ENCODE data around the gene ZNF652. TPM values are rescaled to one million over a fixed set of nuclear protein-coding genes. Genes with fewer than 3 reads are reported as not detected.

Gene ZNF652
- total and polyA plus RNA-seq, 11 donors: 7.2 to 24.5 (median 20.3) TPM

- intact Hi-C loops (cut with DNase I): loop anchor here (1.0 to 10.0 kb wide), 8 partner anchors 47 to 679 kb away; partner anchors contain the start of genes ZNF652 (in 2 of the 10) and DLX3 (in 1 of the 10)
- TF ChIP-seq CTCF (IDR thresholded peaks at IDR 0.05) (peak; percentile 61 to 92 (median 82)), POLR2A (IDR thresholded peaks at IDR 0.05) (no peak)
- Histone ChIP-seq H3K9me3 (no peaks in the 10 kb centered on the region), H3K4me1 (peaks cover 0 to 23% (median 0%) of the 10 kb centered on the region in 12 donors), H3K4me3 (peak overlapping the region in 3 of 12 donors; percentile 6 to 20 (median 7)), H3K27me3 (no peaks in the 10 kb centered on the region), H3K27ac (peak overlapping the region in 1 of 12 donors; percentile 35), H3K36me3 (peaks cover 0 to 40% (median 20%) of the 10 kb centered on the region in 9 donors)
- WGBS, 4 donors: 46 to 52% (median 49%) methylated on average over 9 of the region's 9 CpGs
- DNase-seq: peak in 4 of 5 donors; percentile 68 to 71 (median 69)
- peak; percentile 92 to 99 (median 98) for ATAC-seq
Observed at GRCh38 chr17:49315551-49316257, 46.3 kb downstream of the ZNF652 start.

- intact Hi-C loops (cut with DNase I): loop anchor here in 6 of 10 donors (5.0 to 10.0 kb wide), 3 partner anchors 242 to 682 kb away; partner anchors contain the start of gene DLX3 (in 1 of the 6)
Observed at GRCh38 chr17:49312722-49313121, 49.3 kb downstream of the ZNF652 start.

DNA sequence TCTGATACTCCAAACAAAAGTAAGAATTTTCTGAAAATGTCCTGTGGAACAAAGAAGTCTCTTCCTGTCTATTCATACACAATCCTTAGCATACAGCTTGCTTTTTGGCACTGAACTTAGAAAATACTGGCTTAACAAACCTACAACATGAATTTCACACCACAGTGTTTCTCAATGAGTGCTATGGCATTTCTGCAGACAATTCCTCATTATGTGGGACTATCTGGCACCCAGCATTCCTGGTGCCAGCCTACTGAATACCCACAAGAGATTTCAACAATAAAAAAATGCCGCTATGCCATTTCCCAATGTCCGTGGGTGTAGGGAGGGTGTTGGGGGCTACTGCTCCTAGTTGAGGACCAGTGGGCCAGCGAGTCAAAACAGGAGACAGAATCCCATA, 62.1 kb downstream of the ZNF652 start:
- ATAC-seq (no peak), DNase-seq (no peak)
- Histone ChIP-seq H3K4me1 (no peaks in the 10 kb centered on the region), H3K27ac (no peak overlapping the region), H3K9me3 (no peaks in the 10 kb centered on the region), H3K4me3 (no peak overlapping the region), H3K36me3 (peaks cover 0 to 86% (median 38%) of the 10 kb centered on the region in 9 donors), H3K27me3 (no peaks in the 10 kb centered on the region)
- 93 to 98% (median 96%) methylated on average over 3 of the region's 3 CpGs for WGBS, 4 donors
- TF ChIP-seq POLR2A (IDR thresholded peaks at IDR 0.05) (no peak), CTCF (IDR thresholded peaks at IDR 0.05) (no peak)
- intact Hi-C loops (cut with DNase I): loop anchor here in 1 of 10 donors (10.0 kb wide), 1 partner anchor 75 kb away; no protein-coding TSS in a partner anchor

More at GRCh38 chr17:49312722-49313121, 49.3 kb downstream of the ZNF652 start:
- WGBS, 4 donors: 64 to 74% (median 70%) methylated on average over 3 of the region's 3 CpGs
- H3K36me3 ChIP-seq: peaks cover 0 to 62% (median 39%) of the 10 kb centered on the region in 9 donors
- TF ChIP-seq POLR2A (IDR thresholded peaks at IDR 0.05): no peak
- no peak for TF ChIP-seq CTCF (IDR thresholded peaks at IDR 0.05)
- peaks cover 0 to 22% (median 0%) of the 10 kb centered on the region in 12 donors for H3K4me1 ChIP-seq
- H3K27ac ChIP-seq: no peak overlapping the region
- ATAC-seq (no peak), DNase-seq (no peak)
- no peak overlapping the region for H3K4me3 ChIP-seq
- H3K27me3 ChIP-seq: no peaks in the 10 kb centered on the region
- no peaks in the 10 kb centered on the region for H3K9me3 ChIP-seq

GRCh38 chr17:49298371-49298976, 63.6 kb downstream of the ZNF652 start:
- no peak for ATAC-seq
- intact Hi-C loops (cut with DNase I): loop anchor here in 1 of 10 donors (10.0 kb wide), 1 partner anchor 74 kb away; no protein-coding TSS in a partner anchor

More at GRCh38 chr17:49298371-49298976, 63.6 kb downstream of the ZNF652 start:
- 93 to 95% (median 93%) methylated on average over 13 of the region's 13 CpGs for whole genome bisulfite sequencing, 4 donors
- Histone ChIP-seq H3K9me3 (no peaks in the 10 kb centered on the region), H3K4me1 (no peaks in the 10 kb centered on the region), H3K4me3 (no peak overlapping the region), H3K27ac (no peak overlapping the region), H3K36me3 (peaks cover 0 to 78% (median 26%) of the 10 kb centered on the region in 9 donors), H3K27me3 (no peaks in the 10 kb centered on the region)
- TF ChIP-seq CTCF (IDR thresholded peaks at IDR 0.05): no peak
- TF ChIP-seq POLR2A (IDR thresholded peaks at IDR 0.05): no peak
- DNase-seq: no peak
